IMR-90 (cell line): ENCODE data around the gene PBOV1. TPM values are rescaled to one million over a fixed set of nuclear protein-coding genes. Genes with fewer than 3 reads are reported as not detected.

Source experiments
- ATAC-seq: fragments of 200-7000 bp; cut with Tn5 transposase; 2 replicates; pipeline ENCODE4 v1.9.1; 2020; ENCODE audit warnings: low read depth, mild to moderate bottlenecking, moderate library complexity
- BruUV-seq: library from RNA; stranded (reverse); fragments of 400-500 nt; replicated peaks from 2 replicates; lab custom pipeline; 2021; lab: Mats Ljungman, UMichigan
- CTCF ChIA-PET: fragments of 300-600 bp; formaldehyde crosslinking; extraction: SDS; loops from one replicate; lab custom pipeline; 2021; ENCODE audit warnings: antibody characterized with exemption; lab: Yijun Ruan, JAX
- POLR2A ChIA-PET: fragments of 300-600 bp; sonication (Branson Sonifier 250); formaldehyde crosslinking; loops from one replicate; lab custom pipeline; 2022; ENCODE audit warnings: antibody characterized with exemption; ENCODE audit not compliant: unreplicated experiment; lab: Charles Lee
- DNase-seq: peaks from one replicate; pipeline ENCODE4 v3.0.0; 2013
- H2AFZ ChIP-seq: replicated peaks from 2 replicates; pipeline ENCODE3; 2013; ENCODE audit warnings: low read length, mild to moderate bottlenecking; ENCODE audit not compliant: poor library complexity
- H2AK5ac ChIP-seq: 2 replicates; pipeline ENCODE4 v1.6.1; 2013; ENCODE audit warnings: low read depth, low read length, inconsistent platforms
- H2AK9ac ChIP-seq: replicated peaks from 2 replicates; pipeline ENCODE3; 2013; ENCODE audit warnings: mild to moderate bottlenecking, low read depth, low read length, moderate library complexity; ENCODE audit not compliant: poor library complexity
- H2BK120ac ChIP-seq: 2 replicates; pipeline ENCODE4 v1.6.1; 2013; ENCODE audit warnings: low read depth, low read length, inconsistent platforms
- H2BK15ac ChIP-seq: 3 replicates; pipeline ENCODE4 v1.6.1; 2013; ENCODE audit warnings: low read depth, low read length, inconsistent platforms
- H2BK20ac ChIP-seq: 2 replicates; pipeline ENCODE4 v1.6.1; 2013; ENCODE audit warnings: low read depth, mild to moderate bottlenecking, inconsistent platforms, low read length, moderate library complexity
- H2BK5ac ChIP-seq: 2 replicates; pipeline ENCODE4 v1.6.1; 2013; ENCODE audit warnings: mild to moderate bottlenecking, low read depth, low read length, inconsistent platforms; ENCODE audit not compliant: poor library complexity, severe bottlenecking
- H3K14ac ChIP-seq: replicated peaks from 2 replicates; pipeline ENCODE4 v1.6.1; 2013; ENCODE audit warnings: low read depth, low read length, inconsistent platforms
- H3K18ac ChIP-seq: 2 replicates; pipeline ENCODE4 v1.6.1; 2013; ENCODE audit warnings: low read depth, low read length, control low read depth
- H3K23ac ChIP-seq: 2 replicates; pipeline ENCODE4 v1.6.1; 2013; ENCODE audit warnings: low read depth, low read length, inconsistent platforms
- H3K27ac ChIP-seq: 2 replicates; pipeline ENCODE4 v1.5.1; 2013; ENCODE audit warnings: mild to moderate bottlenecking, control low read depth, low read length; ENCODE audit not compliant: insufficient read depth
- H3K27me3 ChIP-seq: 2 replicates; pipeline ENCODE4 v1.6.1; 2013; ENCODE audit warnings: low read length; ENCODE audit not compliant: control insufficient read depth, insufficient read depth
- H3K36me3 ChIP-seq: 2 replicates; pipeline ENCODE4 v1.6.1; 2013; ENCODE audit warnings: low read length, mixed read lengths; ENCODE audit not compliant: control insufficient read depth, insufficient read depth
- H3K4ac ChIP-seq: 2 replicates; pipeline ENCODE4 v1.6.1; 2013; ENCODE audit warnings: low read depth, low read length, inconsistent platforms
- H3K4me1 ChIP-seq: 2 replicates; pipeline ENCODE4 v1.6.1; 2013; ENCODE audit warnings: low read length, mixed read lengths; ENCODE audit not compliant: control insufficient read depth, insufficient read depth
- H3K4me2 ChIP-seq: 2 replicates; pipeline ENCODE4 v1.6.1; 2013; ENCODE audit warnings: low read depth, mild to moderate bottlenecking, control low read depth, low read length, moderate library complexity
- H3K4me3 ChIP-seq: 2 replicates; pipeline ENCODE4 v1.5.1; 2013; ENCODE audit warnings: low read depth, mild to moderate bottlenecking, control low read depth, low read length, moderate library complexity; ENCODE audit not compliant: insufficient read depth
- H3K56ac ChIP-seq: 2 replicates; pipeline ENCODE4 v1.6.1; 2013; ENCODE audit warnings: low read length, inconsistent platforms; ENCODE audit not compliant: insufficient read depth; ENCODE audit errors: extremely low read depth
- H3K79me1 ChIP-seq, 2 experiments: 2 replicates each; pipeline ENCODE4 v1.6.1; 2013; ENCODE audit warnings: low read length in 2 of 2, inconsistent platforms in 1 of 2, low read depth in 1 of 2
- H3K9ac ChIP-seq: 2 replicates; pipeline ENCODE4 v1.6.1; 2013; ENCODE audit warnings: low read depth, low read length, control low read depth
- H3K9me1 ChIP-seq: 2 replicates; pipeline ENCODE4 v1.6.1; 2013; ENCODE audit warnings: low read length, inconsistent platforms; ENCODE audit not compliant: insufficient read depth
- H3K9me3 ChIP-seq: 2 replicates; pipeline ENCODE4 v1.6.1; 2013; ENCODE audit warnings: low read length; ENCODE audit not compliant: control insufficient read depth, insufficient read depth
- H4K20me1 ChIP-seq: 2 replicates; pipeline ENCODE4 v1.6.1; 2013; ENCODE audit warnings: low read length, inconsistent platforms; ENCODE audit not compliant: insufficient read depth
- H4K5ac ChIP-seq: 2 replicates; pipeline ENCODE4 v1.6.1; 2013; ENCODE audit warnings: mild to moderate bottlenecking, low read depth, low read length, control low read depth
- H4K8ac ChIP-seq, 2 experiments: 2 replicates each; pipeline ENCODE4 v1.6.1; 2013; ENCODE audit warnings: low read depth in 2 of 2, low read length in 2 of 2, control low read depth in 1 of 2, inconsistent platforms in 1 of 2
- H4K91ac ChIP-seq: 2 replicates; pipeline ENCODE4 v1.6.1; 2013; ENCODE audit warnings: low read depth, low read length, inconsistent platforms; ENCODE audit not compliant: insufficient read depth
- BHLHE40 ChIP-seq: fragments of 150-350 bp; IDR thresholded peaks from 2 replicates; pipeline ENCODE4 v1.6.1; 2016; ENCODE audit warnings: mild to moderate bottlenecking, low read depth, low read length
- CEBPB ChIP-seq: IDR thresholded peaks from 2 replicates; pipeline ENCODE4 v1.6.1; 2012; ENCODE audit warnings: low read depth, low read length, improper control_type of control experiment
- CHD1 ChIP-seq: IDR thresholded peaks from 2 replicates; pipeline ENCODE4 v1.6.1; 2012; ENCODE audit warnings: low read depth, low read length, improper control_type of control experiment
- ELK1 ChIP-seq: fragments of 150-350 bp; IDR thresholded peaks from 2 replicates; pipeline ENCODE4 v1.6.1; 2016; ENCODE audit warnings: low read depth, mild to moderate bottlenecking, low read length, moderate library complexity, borderline replicate concordance
- FOS ChIP-seq: fragments of 150-350 bp; IDR thresholded peaks from 2 replicates; pipeline ENCODE4 v1.6.1; 2016; ENCODE audit warnings: low read depth, low read length
- MAFK ChIP-seq: IDR thresholded peaks from 2 replicates; pipeline ENCODE4 v1.6.1; 2012; ENCODE audit warnings: low read depth, low read length, improper control_type of control experiment
- MAZ ChIP-seq: IDR thresholded peaks from 2 replicates; pipeline ENCODE4 v1.6.1; 2012; ENCODE audit warnings: low read depth, mild to moderate bottlenecking, low read length, improper control_type of control experiment, moderate library complexity, borderline replicate concordance
- MXI1 ChIP-seq: IDR thresholded peaks from 2 replicates; pipeline ENCODE4 v1.6.1; 2012; ENCODE audit warnings: low read depth, mild to moderate bottlenecking, low read length, moderate library complexity, borderline replicate concordance
- NFE2L2 ChIP-seq: fragments of 150-350 bp; IDR thresholded peaks from 2 replicates; pipeline ENCODE4 v1.6.1; 2016; ENCODE audit warnings: low read depth, mild to moderate bottlenecking, low read length
- POLR2A ChIP-seq: IDR thresholded peaks from 2 replicates; pipeline ENCODE4 v1.6.1; 2012; ENCODE audit warnings: mild to moderate bottlenecking, low read depth, low read length
- RAD21 ChIP-seq: IDR thresholded peaks from 2 replicates; pipeline ENCODE4 v1.6.1; 2012; ENCODE audit warnings: low read length, improper control_type of control experiment
- RCOR1 ChIP-seq: IDR thresholded peaks from 2 replicates; pipeline ENCODE4 v1.6.1; 2012; ENCODE audit warnings: mild to moderate bottlenecking, low read length, improper control_type of control experiment; ENCODE audit not compliant: insufficient replicate concordance
- RFX5 ChIP-seq: IDR thresholded peaks from 2 replicates; pipeline ENCODE4 v1.8.0; 2012; ENCODE audit warnings: low read depth, mild to moderate bottlenecking, low read length, moderate library complexity
- SMC3 ChIP-seq: fragments of 150-350 bp; IDR thresholded peaks from 2 replicates; pipeline ENCODE4 v1.6.1; 2016; ENCODE audit warnings: low read depth, mild to moderate bottlenecking, antibody characterized with exemption, low read length, moderate library complexity
- WGBS, 2 experiments: methylation state at CpG; one replicate each; pipeline versions ENCODE4 v1.1.5 to v1.1.7; 2013; ENCODE audit warnings: missing lambda C conversion rate in 2 of 2; ENCODE audit not compliant: insufficient read length in 1 of 2; ENCODE audit errors: extremely low coverage in 2 of 2; 5-methylcytosine and 5-hydroxymethylcytosine counted together
- dilution Hi-C: fragments of 300-500 bp; cut with HindIII; formaldehyde crosslinking; loops from one replicate; pipeline ENCODE4 v1.14.3; 2018; ENCODE audit warnings: low sequenced_read_pairs; ENCODE audit not compliant: unreplicated experiment
- in situ Hi-C: fragments of 300-500 bp; cut with MboI; formaldehyde crosslinking; loops from 3 replicates; pipeline ENCODE4 v1.14.3; 2019; ENCODE audit warnings: low sequenced_read_pairs, inconsistent platforms, mixed read lengths
- intact Hi-C: fragments of 100-400 bp; cut with micrococcal nuclease; formaldehyde crosslinking; loops from 2 replicates; pipeline ENCODE4 v1.10.0; 2022
- polyA plus RNA-seq, 3 experiments: library from polyadenylated mRNA; depleted of rRNA; stranded (reverse); fragments of >200 nt; gene quantifications; 2 replicates each; pipeline ENCODE4 v1.2.3, GENCODE V29; 2012; ENCODE audit warnings: low replicate concordance in 1 of 3
- total RNA-seq: library from RNA; depleted of rRNA; stranded (reverse); fragments of >200 nt; gene quantifications from 2 replicates; pipeline ENCODE4 v1.2.3, GENCODE V29; 2012
- TF ChIP-seq, protein P1 (sequence below): conservative IDR thresholded peaks from 2 replicates; pipeline ENCODE4 v1.5.1; 2012; ENCODE audit warnings: mild to moderate bottlenecking, low read depth, low read length, improper control_type of control experiment
- TF ChIP-seq, protein P2 (sequence below): fragments of 150-350 bp; IDR thresholded peaks from 2 replicates; pipeline ENCODE4 v1.6.1; 2017; ENCODE audit warnings: mild to moderate bottlenecking, antibody characterized with exemption, low read length, low read depth

PBOV1 gene
- total and polyA plus RNA-seq, 2 of the 4 experiments (the other 2 are of a cell fraction), result not detected

GRCh38 chr6:138258197-138258596 is 39.9 kb upstream of the PBOV1 start:
- Histone ChIP-seq H4K20me1 (no peaks in the 10 kb centered on the region; the same call in 1 of the 2 replicates), H4K8ac (no peak overlapping the region), H4K91ac (no peak overlapping the region), H3K4ac (no peak overlapping the region), H3K4me1 (no peaks in the 10 kb centered on the region), H2AFZ (no peak overlapping the region), H3K79me1 (no peaks in the 10 kb centered on the region), H2BK20ac (no peak overlapping the region), H3K9ac (no peak overlapping the region), H3K27me3 (peaks cover 16% of the 10 kb centered on the region), H3K23ac (no peak overlapping the region), H3K14ac (no peak overlapping the region), H4K5ac (no peak overlapping the region), H3K18ac (no peak overlapping the region), H3K9me1 (no peaks in the 10 kb centered on the region), H2BK5ac (no peak overlapping the region), H3K9me3 (no peaks in the 10 kb centered on the region), H2AK5ac (no peak overlapping the region), H3K4me2 (no peak overlapping the region), H3K56ac (no peak overlapping the region), H3K27ac (no peak overlapping the region), H2AK9ac (no peak overlapping the region), H3K4me3 (no peak overlapping the region), H3K36me3 (no peaks in the 10 kb centered on the region), H2BK15ac (no peak overlapping the region), H2BK120ac (no peak overlapping the region)
- intact Hi-C loops (no loop called here), dilution Hi-C loops (no loop called here), in situ Hi-C loops (no loop called here)
- no CpG with 5 or more reads among the region's 6 CpGs for WGBS, 2 experiments
- ChIA-PET CTCF (no interaction called here), POLR2A (no interaction called here)
- DNase-seq (no peak), ATAC-seq (no peak)
- no peak for TF ChIP-seq MAZ
- no peak for TF ChIP-seq RCOR1
- no peak for TF ChIP-seq BHLHE40
- TF ChIP-seq CHD1, result no peak
- TF ChIP-seq CEBPB, result no peak
- TF ChIP-seq SMC3, result no peak
- no peak for TF ChIP-seq ELK1
- TF ChIP-seq FOS, result no peak
- no peak for TF ChIP-seq RFX5
- no peak for TF ChIP-seq MAFK
- TF ChIP-seq NFE2L2, result no peak
- TF ChIP-seq RAD21, result no peak
- TF ChIP-seq, protein P1, sequence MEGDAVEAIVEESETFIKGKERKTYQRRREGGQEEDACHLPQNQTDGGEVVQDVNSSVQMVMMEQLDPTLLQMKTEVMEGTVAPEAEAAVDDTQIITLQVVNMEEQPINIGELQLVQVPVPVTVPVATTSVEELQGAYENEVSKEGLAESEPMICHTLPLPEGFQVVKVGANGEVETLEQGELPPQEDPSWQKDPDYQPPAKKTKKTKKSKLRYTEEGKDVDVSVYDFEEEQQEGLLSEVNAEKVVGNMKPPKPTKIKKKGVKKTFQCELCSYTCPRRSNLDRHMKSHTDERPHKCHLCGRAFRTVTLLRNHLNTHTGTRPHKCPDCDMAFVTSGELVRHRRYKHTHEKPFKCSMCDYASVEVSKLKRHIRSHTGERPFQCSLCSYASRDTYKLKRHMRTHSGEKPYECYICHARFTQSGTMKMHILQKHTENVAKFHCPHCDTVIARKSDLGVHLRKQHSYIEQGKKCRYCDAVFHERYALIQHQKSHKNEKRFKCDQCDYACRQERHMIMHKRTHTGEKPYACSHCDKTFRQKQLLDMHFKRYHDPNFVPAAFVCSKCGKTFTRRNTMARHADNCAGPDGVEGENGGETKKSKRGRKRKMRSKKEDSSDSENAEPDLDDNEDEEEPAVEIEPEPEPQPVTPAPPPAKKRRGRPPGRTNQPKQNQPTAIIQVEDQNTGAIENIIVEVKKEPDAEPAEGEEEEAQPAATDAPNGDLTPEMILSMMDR, result no peak
- TF ChIP-seq, protein P2, sequence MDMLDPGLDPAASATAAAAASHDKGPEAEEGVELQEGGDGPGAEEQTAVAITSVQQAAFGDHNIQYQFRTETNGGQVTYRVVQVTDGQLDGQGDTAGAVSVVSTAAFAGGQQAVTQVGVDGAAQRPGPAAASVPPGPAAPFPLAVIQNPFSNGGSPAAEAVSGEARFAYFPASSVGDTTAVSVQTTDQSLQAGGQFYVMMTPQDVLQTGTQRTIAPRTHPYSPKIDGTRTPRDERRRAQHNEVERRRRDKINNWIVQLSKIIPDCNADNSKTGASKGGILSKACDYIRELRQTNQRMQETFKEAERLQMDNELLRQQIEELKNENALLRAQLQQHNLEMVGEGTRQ, result no peak
- no peak for TF ChIP-seq MXI1
- TF ChIP-seq POLR2A, result no peak
- no TSS peak for BruUV-seq
